Epithelial cell of esophagus (primary cell): ENCODE results near the gene EML2.

Experiments used
- DNase-seq: peaks from one replicate; pipeline ENCODE4 v3.0.0; 2010; ENCODE audit warnings: low read depth
- H3K4me3 ChIP-seq: 2 replicates; pipeline ENCODE4 v1.5.1; 2011; ENCODE audit warnings: mild to moderate bottlenecking, low read length, control low read depth
- CTCF ChIP-seq: IDR thresholded peaks from 2 replicates; pipeline ENCODE4 v1.5.1; 2011; ENCODE audit warnings: low read depth, mild to moderate bottlenecking, low read length, control low read depth, inconsistent platforms; ENCODE audit not compliant: insufficient read depth; ENCODE audit errors: missing control alignments

The EML2 gene

DNA sequence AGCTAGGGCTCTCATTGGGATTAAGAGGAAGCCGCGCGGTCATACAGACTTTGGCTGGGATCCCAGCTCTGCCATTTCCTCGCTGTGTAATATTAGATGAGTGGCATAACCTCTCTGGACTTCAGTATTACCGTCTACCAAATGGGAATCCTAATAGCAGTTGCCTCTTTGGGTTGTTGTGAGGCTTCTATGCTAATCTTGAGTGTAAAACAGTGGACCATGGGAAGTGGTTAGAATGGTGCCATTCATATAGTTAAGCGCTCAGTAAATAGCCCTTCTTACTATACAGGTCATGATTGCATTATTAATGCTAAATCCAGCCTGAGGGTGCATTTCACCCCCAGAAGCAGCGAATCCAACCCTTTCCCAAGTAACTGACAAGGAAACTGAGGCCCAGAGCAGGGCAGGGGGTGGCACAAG, 54.0 kb downstream of the EML2 start:
- DNase-seq: no peak
- peak overlapping the region; percentile 63 for H3K4me3 ChIP-seq
- no peak for TF ChIP-seq CTCF

GRCh38 chr19:45584332-45585157, 54.7 kb downstream of the EML2 start, which contains the start of gene OPA3:
OPA3 (minus strand) TSS chr19:45584802; CDS start chr19:45584764, 38 bp downstream.
- DNase-seq: peak; percentile 100
- TF ChIP-seq CTCF: no peak
- H3K4me3 ChIP-seq: peak within 1 kb of the TSS; percentile 83

- H3K4me3 ChIP-seq: no peak overlapping the region
- no peak for TF ChIP-seq CTCF
Observed at GRCh38 chr19:45581576-45581975, 57.6 kb downstream of the EML2 start.

GRCh38 chr19:45578861-45579260, 60.3 kb downstream of the EML2 start:
- DNase-seq: no peak
- TF ChIP-seq CTCF: no peak
- H3K4me3 ChIP-seq: no peak overlapping the region

More at GRCh38 chr19:45581576-45581975, 57.6 kb downstream of the EML2 start:
- DNase-seq: peak; percentile 46

DNA sequence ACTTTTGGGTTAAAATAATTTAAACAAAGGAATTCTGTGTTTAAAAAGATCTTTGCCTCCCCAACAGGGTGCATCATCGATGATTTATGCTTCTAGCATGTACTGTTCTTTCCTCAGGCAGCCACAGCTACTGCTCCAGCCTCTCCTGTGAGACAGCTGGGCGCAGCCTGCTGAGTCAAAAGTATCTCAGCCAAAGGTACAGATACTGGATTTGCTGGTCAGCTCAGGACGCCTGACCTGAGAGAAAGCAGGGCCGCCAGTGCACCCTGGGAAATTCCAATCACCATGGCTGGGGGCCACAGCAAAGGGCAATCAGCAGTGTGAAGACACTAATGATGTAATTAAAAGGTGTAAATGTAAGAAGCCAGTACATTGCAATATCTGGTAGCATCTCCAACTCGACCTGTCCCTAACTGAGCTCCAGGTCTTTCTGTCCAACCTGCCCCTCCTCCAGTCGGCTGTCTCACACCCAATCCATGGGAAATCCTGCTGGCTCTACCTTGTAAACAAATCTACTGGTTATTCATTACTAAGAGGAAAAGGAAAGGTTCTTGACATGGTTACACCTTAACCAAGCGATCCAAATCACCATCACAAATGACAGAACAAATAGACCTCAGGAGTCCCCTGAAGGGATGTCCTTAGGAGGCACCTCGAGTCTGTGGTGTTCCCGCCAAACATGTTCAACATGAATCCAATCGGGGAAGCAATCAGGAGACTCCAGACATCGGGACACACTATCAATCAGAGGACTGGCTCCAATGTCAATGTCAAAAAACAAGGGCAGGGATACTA, 61.9 kb downstream of the EML2 start:
- H3K4me3 ChIP-seq: no peak overlapping the region
- DNase-seq: peak; percentile 96
- no peak for TF ChIP-seq CTCF

DNA sequence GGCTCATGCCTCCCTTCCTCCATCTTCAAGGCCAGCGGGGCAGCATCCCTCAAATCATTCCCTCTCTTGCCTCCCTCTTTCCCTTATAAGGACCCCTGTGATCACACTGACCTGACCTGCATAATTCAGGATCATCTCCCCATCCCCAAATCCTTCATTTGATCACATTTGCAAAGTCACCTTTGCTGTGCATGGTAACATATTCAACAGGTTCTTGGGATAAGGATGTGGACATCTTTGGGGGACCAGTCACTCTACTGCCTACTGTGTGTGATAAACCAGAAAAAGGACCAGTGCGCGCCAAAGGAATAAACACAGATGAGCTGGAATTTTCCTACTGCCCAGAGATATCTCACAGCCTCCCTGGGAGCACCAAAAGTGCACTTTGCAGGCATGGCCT, 62.5 kb downstream of the EML2 start:
- no peak for TF ChIP-seq CTCF
- H3K4me3 ChIP-seq: no peak overlapping the region
- DNase-seq: no peak
